Panc1 (cell line): ENCODE measurements around the gene CCDC152. TPM values are rescaled to one million over a fixed set of nuclear protein-coding genes. Genes with fewer than 3 reads are reported as not detected.

Source experiments
- ATAC-seq: fragments of 200-7000 bp; cut with Tn5 transposase; 2 replicates; pipeline ENCODE4 v1.9.1; 2020; ENCODE audit warnings: mild to moderate bottlenecking, moderate library complexity
- BruUV-seq: library from RNA; stranded (reverse); fragments of 400-500 nt; replicated peaks from 2 replicates; lab custom pipeline; 2021; lab: Mats Ljungman, UMichigan
- CTCF ChIA-PET: fragments of 300-600 bp; sonication (Branson Sonifier 250); formaldehyde crosslinking; loops from one replicate; lab custom pipeline; 2022; ENCODE audit warnings: antibody characterized with exemption; lab: Charles Lee
- POLR2A ChIA-PET: fragments of 300-600 bp; sonication (Branson Sonifier 250); formaldehyde crosslinking; loops from one replicate; lab custom pipeline; 2022; ENCODE audit warnings: antibody characterized with exemption; lab: Charles Lee
- DNase-seq: peaks from one replicate; pipeline ENCODE4 v3.0.0-alpha.2; 2010; ENCODE audit warnings: low read depth, low spot score
- H3K27ac ChIP-seq: 2 replicates; pipeline ENCODE4 v1.5.1; 2011; ENCODE audit warnings: mild to moderate bottlenecking, low read length, inconsistent platforms
- H3K27me3 ChIP-seq: fragments of 200-500 bp; sonication (Bioruptor generic); 2 replicates; pipeline ENCODE4 v1.6.0; 2014; ENCODE audit warnings: low read length, inconsistent platforms; ENCODE audit not compliant: control insufficient read depth, insufficient read depth
- H3K36me3 ChIP-seq: fragments of 200-500 bp; sonication (Bioruptor generic); 2 replicates; pipeline ENCODE4 v1.5.1; 2014; ENCODE audit warnings: inconsistent platforms, mild to moderate bottlenecking, low read length, moderate library complexity; ENCODE audit not compliant: control insufficient read depth, insufficient read depth
- H3K4me1 ChIP-seq: 2 replicates; pipeline ENCODE4 v1.5.1; 2011; ENCODE audit warnings: inconsistent platforms, mild to moderate bottlenecking, low read length, moderate library complexity; ENCODE audit not compliant: control insufficient read depth, insufficient read depth
- H3K4me3 ChIP-seq, 2 experiments: 2 replicates each; pipeline ENCODE4 v1.5.1; 2011 to 2012; ENCODE audit warnings: low read depth in 2 of 2, low read length in 2 of 2, mild to moderate bottlenecking in 2 of 2, inconsistent platforms in 1 of 2, moderate library complexity in 1 of 2
- H3K9me3 ChIP-seq: fragments of 200-500 bp; sonication (Bioruptor generic); 2 replicates; pipeline ENCODE4 v1.5.1; 2014; ENCODE audit warnings: low read depth, mild to moderate bottlenecking, inconsistent platforms, low read length, moderate library complexity; ENCODE audit not compliant: control insufficient read depth, insufficient read depth
- CTCF ChIP-seq: fragments of 450-650 bp; IDR thresholded peaks from 2 replicates; pipeline ENCODE4 v1.5.1; 2017; ENCODE audit warnings: mild to moderate bottlenecking
- POLR2AphosphoS5 ChIP-seq: IDR thresholded peaks from 2 replicates; pipeline ENCODE4 v1.6.1; 2012; ENCODE audit warnings: mild to moderate bottlenecking, low read depth, low read length, moderate library complexity
- REST ChIP-seq, 2 experiments: IDR thresholded peaks; 2 replicates each; pipeline ENCODE4 v1.6.1; 2011 to 2012; ENCODE audit warnings: low read depth in 2 of 2, control low read depth in 1 of 2, low read length in 1 of 2, mild to moderate bottlenecking in 1 of 2, moderate library complexity in 1 of 2; ENCODE audit not compliant: insufficient read depth in 1 of 2
- SIN3A ChIP-seq: IDR thresholded peaks from 2 replicates; pipeline ENCODE4 v1.6.1; 2012; ENCODE audit warnings: low read depth, mild to moderate bottlenecking, low read length, moderate library complexity, borderline replicate concordance; ENCODE audit not compliant: insufficient read depth
- TCF7L2 ChIP-seq: IDR thresholded peaks from 2 replicates; pipeline ENCODE4 v1.6.1; 2011; ENCODE audit warnings: mild to moderate bottlenecking, low read depth, low read length, inconsistent platforms
- in situ Hi-C: cut with HindIII; loops from 2 replicates; pipeline ENCODE4 v1.10.0; 2016; ENCODE audit warnings: low sequenced_read_pairs, low pct_unique_long_range_greater_than_20kb
- intact Hi-C: fragments of 100-400 bp; cut with micrococcal nuclease; formaldehyde crosslinking; loops from one replicate; pipeline ENCODE4 v1.10.0; 2022; ENCODE audit not compliant: unreplicated experiment
- total RNA-seq: library from RNA; stranded (reverse); gene quantifications from one replicate; pipeline ENCODE4 v1.2.1, GENCODE V29; 2021; ENCODE audit not compliant: unreplicated experiment

CCDC152 gene
- total RNA-seq, 1 experiment from 2014 or later: not detected

GRCh38 chr5:42819745-42820144 lies 63.1 kb downstream of the CCDC152 start:
- no peaks in the 10 kb centered on the region for H3K27me3 ChIP-seq
- TF ChIP-seq SIN3A (no peak), TCF7L2 (no peak), REST (IDR thresholded peaks at IDR 0.05; ENCODE audit: insufficient read depth in 1 of 2, low read depth in 2 of 2, low read length in 1 of 2) (no peak), POLR2AphosphoS5 (no peak), CTCF (no peak)
- POLR2A ChIA-PET: no interaction called here
- intact Hi-C loops (no loop called here), in situ Hi-C loops (no loop called here)
- H3K4me1 ChIP-seq: no peaks in the 10 kb centered on the region; the same call in 1 of the 2 replicates
- no peaks in the 10 kb centered on the region for H3K36me3 ChIP-seq
- H3K27ac ChIP-seq: no peak overlapping the region
- H3K4me3 ChIP-seq: no peak overlapping the region
- BruUV-seq: no TSS peak
- DNase-seq (no peak), ATAC-seq (no peak)
- CTCF ChIA-PET: interaction anchor here (0.5 kb wide), 1 partner anchor 12 kb away, joined by 3 read pairs; no protein-coding TSS in a partner anchor
- H3K9me3 ChIP-seq: no peaks in the 10 kb centered on the region

DNA sequence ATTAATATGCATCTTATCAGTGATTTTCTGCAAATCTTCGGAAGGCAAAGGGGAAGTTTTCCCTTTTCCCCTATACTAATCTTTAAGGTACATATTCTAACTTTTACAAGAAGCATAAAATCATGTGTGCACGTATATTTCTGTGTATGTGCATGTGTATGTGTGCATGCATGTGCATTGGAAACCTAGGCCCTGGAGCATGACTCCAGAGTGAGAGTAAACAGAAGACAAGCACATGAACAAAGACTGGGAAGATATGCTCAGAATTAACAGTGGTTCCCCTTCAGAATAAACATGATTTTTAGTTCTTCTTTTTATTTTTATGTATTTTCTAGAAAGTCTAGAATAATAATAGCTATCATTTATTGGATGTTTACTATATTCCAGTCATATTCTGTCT lies 65.9 kb downstream of the CCDC152 start:
- CTCF ChIA-PET: no interaction called here
- Histone ChIP-seq H3K4me1 (no peaks in the 10 kb centered on the region; the same call in 1 of the 2 replicates), H3K36me3 (no peaks in the 10 kb centered on the region), H3K27me3 (no peaks in the 10 kb centered on the region), H3K9me3 (no peaks in the 10 kb centered on the region), H3K4me3 (no peak overlapping the region), H3K27ac (no peak overlapping the region)
- in situ Hi-C loops: no loop called here
- DNase-seq (no peak), ATAC-seq (no peak)
- POLR2A ChIA-PET: no interaction called here
- BruUV-seq: no TSS peak
- intact Hi-C loops: no loop called here
- TF ChIP-seq CTCF: no peak
